CD4-positive, alpha-beta T cell treated with Interleukin-15 for 4 hours (primary cell): ENCODE measurements around the gene BTBD19.
"Not testable (repeated sequence)": the region's sequence is repeated elsewhere in the genome, so short reads cannot be mapped to it uniquely, and the experiment has no call there.

Source experiments
- DNase-seq: peaks from one replicate; pipeline ENCODE4 v3.0.0-alpha.2; 2020; ENCODE audit warnings: low spot score

The BTBD19 gene

DNA sequence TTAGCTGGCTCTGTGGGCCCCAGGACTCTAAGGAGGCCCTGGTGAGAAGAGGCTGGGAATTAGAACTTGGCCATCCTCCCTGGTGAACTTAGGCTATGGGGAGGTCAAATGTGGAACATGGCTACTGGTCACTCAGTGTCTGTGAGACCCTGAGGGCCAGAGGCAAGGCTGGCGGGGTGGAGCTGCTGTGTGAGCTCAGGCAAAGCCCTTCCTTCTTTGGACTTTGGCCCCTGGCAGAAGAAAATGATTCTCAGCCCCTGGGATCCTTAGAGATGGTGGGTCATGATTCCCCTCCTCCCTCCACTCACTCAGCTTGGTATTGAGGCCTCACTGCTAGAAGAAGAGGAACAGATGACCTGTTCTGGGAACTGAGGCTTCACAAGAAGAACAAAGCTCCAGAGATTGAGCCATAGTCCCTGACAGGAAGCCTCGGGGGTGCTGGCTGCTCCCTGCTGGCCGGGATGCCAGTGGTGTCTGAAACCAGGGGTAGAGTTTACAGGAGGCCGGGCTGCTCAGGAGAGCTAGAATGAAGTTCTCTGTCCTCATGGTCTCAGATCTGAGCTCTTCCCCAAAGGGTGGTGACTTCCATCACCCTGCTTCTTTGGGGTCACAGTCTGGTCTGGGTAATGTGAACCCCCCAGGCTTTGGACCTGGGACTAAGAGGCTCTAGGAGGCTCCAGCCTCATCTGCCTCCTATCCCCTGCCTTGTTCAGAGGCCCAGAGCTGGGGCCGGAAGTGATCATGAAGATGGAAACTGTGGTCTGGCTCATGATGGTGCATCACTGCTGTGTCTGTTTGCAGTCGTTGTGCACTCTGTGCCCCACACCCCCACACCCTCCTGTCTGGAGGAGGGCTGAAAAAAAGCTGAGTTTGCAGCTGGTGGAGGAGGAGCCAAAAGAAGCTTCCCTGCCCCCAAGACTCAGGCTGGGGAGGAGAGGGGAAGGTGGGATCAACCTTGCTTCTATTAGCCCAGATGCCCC is 905 bp downstream of the BTBD19 start:
- peak; percentile 93 for DNase-seq

DNA sequence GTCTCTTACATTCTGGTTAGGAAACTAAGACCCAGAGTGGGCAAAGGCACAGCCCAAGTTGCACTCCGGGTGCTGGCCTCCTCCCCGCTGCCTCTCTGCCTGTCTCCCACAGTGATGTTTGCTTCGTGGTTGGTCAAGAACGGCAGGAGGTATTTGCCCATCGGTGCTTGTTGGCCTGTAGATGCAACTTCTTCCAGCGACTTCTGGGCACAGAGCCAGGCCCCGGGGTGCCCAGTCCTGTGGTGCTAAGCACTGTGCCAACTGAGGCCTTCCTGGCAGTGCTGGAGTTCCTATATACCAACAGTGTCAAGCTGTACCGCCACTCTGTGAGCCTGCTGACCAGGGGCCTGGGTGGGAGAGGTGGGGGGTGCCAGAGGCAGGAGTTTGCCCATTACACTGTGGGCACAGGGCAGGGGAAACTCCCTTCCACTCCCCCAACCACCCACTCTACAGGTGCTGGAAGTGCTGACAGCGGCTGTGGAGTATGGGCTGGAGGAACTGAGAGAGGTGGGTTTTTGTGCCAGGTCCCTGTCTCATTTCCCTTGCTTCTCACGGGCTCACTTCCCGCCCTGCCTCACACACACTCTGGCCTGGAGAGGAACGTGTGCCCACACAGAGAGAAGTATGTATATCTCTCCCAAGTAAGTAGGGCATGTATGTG is 1.9 kb downstream of the BTBD19 start:
- DNase-seq, result peak; percentile 34

DNA sequence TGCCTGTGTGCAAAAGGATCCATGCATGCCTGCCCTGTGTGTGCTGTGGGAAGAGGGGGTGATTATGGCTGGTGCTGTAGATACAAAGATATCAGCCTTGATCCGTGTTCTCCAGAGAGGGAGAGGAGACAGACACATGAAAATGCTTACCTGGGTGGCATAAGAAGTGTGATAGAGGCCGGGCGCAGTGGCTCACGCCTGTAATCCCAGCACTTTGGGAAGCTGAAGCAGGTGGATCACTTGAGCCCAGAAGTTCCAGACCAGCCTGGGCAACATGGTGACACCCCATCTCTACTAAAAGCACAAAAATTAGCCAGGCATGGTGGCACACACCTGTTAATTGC is 2.4 kb downstream of the BTBD19 start:
- DNase-seq, result not testable (repeated sequence)

DNA sequence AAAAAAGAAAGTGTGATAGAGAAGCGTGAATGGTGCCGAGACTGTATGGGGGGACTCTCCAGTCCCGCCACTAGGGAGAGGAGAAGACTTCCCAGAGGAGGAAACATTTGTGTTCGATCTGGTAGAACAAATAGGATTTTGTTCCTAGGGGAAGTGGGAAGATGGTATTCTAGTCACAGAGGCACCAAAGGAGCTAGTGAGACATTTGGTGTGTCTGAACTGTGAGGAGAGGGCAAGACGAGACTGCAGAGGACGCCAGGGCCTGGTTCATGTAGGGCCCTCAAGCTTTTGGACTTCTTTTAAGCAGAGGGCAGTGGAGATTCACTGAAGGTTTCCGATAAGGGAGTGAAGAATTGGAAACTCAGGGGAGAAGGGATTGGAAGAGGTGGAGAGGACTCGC is 2.9 kb downstream of the BTBD19 start:
- DNase-seq, result no peak

DNA sequence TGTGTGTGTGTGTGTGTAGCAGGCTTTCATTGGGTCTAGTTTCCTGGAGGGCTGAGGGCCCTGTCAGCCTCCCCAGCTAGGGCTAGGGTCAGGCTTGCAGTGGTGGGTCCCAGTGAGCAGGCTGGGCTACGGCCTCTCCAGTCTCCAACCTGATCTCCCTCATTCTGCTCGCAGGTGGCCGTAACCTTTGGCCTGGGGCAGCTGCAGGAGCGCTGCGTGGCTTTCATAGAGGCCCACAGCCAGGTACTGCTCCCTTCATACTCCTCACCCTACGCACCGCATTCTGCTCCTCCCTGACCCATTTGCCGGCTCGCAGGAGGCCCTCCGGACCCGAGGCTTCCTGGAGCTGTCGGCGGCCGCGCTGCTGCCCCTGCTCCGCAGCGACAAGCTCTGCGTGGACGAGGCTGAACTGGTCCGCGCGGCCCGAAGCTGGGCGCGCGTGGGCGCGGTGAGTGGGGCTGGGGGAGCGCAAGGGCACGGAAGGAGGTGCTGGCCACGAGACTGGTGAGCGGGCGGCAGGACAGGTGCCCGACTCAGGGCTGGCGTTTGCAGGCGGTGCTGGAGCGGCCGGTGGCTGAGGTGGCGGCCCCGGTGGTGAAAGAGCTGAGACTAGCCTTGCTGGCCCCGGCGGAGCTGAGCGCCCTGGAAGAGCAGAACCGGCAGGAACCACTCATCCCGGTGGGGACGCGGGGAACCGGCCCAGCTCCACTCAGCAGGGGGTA is 4.7 kb downstream of the BTBD19 start:
- DNase-seq, result no peak

DNA sequence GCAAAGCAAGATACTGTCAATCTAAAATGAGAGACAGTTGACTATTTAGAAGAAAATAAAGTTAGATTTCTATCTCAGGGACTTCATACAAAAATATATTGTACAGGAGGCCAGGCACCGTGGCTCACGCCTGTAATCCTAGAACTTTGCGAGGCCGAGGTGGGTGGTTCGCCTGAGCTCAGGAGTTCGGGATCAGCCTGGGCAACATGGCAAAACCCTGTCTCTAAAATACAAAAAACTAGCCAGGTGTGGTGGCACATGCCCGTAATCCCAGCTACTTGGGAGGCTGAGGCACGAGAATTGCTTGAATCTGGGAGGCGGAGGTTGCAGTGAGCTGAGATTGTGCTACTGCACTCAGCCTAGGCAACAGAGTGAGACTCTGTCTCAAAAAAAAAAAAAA is 7.6 kb downstream of the BTBD19 start:
- not testable (repeated sequence) for DNase-seq

DNA sequence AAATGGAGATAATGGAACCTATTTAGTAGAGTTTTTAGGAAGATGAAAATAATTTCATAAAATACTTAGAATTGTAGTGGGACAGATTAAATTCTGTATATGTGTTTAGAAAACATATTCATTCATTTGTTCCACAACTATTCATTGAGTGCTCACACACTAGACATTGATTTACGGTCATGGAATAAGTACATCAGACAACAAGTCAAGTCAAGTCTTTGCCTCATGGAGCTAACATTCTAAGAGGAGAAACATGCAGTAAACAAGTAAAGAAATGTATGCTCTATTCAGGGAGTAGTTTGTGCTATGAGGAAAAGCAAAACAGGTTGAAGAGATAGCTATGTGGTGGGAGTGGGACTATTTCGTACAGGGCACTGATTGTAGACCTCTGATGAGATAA is 9.0 kb downstream of the BTBD19 start:
- DNase-seq, result no peak

DNA sequence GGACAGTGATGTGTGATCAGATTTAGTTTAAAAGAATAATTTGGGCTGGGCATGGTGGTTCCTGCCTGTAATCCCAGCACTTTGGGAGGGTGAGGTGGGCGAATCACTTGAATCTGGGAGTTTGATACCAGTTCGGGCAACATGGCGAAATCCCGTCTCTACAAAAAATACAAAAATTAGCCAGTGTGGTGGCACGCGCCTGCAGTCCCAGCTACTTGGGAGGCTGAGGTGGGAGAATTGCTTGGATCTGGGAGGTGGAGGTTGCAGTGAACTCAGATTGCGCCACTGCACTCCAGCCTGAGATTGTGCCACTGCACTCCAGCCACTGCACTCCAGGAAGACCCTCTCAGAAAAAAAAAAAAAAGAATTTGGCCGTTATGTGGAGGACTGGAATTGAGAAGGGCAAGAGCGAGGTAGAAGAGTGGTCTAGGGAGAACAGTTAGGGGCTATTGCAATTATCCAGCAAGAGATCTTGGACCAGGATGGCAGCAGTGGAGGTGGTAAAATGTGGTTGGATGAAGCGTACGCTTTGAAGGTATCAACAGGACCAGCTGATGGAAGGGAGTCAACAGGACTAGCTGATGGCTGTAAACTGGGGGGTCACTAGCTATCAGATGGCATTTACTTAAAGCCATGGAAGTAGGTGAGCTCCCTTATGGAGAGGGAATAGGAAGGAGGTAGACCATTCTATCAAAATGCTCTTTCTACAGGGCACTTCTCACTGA is 9.6 kb downstream of the BTBD19 start:
- DNase-seq, result no peak

DNA sequence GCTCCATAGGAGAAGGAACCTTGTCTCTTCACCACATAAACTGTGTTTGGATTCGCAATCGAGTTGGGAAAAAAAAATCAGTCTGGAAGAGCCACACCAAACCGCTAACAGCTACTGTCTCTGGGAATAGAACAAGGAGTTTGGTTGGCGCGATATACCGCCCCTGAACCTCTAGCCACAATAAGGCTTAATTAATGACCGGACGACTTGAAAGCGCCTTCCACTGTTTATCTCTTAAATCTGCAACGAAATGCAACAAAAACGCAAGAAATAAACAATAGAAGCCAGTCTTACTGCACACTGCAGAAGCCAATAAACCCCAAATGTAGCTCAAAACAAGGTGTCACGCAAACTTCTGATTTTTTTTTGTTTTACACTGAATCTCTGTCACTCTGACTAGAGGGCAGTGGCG is 10.9 kb downstream of the BTBD19 start:
- DNase-seq, result no peak

DNA sequence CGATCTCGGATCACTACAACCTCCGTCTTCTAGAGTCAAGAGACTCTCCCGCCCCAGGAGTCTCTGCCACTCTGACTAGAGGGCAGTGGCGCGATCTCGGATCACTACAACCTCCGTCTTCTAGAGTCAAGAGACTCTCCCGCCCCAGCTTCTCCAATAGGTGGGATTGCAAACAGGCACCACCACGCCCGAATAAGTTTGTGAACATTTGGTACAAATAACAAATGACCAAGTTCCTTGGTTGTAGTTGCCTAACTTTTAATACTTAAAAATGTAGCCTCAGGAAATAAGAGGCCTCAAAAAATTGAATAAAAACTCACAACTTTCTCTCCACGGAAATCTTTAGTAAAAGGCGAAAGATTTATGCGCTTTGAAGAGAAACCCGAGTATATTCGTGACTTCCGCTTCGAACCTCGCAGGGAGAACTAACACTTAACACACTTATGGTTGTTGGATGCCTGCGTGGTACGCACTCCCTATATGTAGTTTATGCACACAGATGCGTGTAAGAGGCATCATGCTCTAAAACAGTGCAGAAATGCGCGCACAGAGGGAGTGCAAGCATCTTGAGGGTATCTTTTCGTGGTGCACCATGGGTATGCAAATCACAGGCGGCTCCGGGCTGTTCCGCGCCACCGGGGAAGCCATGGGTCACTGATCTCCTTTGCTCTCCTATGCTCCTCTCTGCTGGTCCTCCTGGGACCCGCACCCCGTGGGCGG is 11.4 kb downstream of the BTBD19 start:
- peak; percentile 77 for DNase-seq

DNA sequence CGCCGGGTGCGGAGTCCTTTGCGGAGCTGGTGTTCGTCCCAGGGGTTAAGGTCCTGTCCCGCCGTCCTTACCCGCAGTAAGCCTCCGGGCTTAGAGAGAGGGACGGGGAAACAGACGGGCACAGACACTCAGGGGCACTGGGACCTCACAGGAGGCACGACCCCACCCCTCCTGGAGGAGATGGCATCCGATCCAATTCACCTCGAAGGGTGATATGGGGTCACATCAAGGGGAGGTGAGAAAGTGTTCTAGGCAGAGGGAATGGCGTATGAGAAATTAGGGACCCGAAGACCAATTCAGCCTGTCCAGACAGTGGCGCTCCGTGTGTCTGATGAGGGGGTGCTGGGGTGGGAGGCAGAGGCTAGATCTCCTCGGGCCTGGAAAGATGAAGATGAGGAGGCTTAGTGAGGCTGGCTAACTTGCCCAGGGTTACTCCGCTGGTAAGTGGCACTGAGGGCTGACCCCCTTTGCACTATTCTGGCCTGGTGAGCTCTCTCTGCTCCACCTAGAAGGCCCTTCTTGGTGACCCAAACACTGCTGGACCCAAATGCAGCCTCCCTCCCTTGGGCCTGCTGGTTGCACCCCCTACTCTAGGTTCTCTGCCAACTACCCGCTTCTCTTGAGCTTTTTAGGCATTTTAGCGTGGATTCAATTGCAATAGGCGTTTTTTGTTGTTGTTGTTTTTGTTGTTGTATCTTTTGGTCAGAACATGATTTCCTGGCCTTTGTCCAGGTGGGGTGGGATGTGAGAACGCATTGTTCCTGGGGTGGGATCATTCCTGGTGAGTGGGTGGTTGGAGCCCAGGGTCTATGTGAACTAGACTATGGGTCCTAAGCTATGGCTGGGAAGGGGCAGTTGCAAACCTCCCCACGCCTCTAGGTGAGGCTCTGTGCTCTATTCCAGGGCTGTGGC is 12.3 kb downstream of the BTBD19 start:
- DNase-seq, result no peak

DNA sequence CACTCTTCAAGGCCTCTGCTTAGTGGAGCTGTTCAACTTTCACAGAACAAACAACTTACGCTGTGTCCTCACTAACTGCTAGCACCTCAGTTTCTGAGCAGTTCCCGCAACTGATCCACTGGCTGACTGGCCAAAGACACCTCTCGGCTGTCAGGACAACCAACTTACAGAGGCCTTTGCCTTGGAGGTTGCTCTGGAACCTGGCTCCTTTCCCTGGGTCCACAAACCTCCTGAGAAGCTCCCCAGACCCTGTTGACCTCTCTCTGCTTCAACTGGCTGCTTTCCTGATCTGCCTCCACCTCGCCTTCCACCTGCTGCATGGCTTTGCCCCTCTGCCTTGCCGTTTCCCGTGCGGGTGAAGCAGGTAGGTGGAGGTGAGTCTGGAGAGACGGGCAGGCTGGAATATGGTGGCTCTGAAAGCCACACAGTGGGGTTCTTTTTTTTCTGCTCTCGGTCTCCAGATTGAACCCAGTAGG is 13.0 kb downstream of the BTBD19 start:
- no peak for DNase-seq

DNA sequence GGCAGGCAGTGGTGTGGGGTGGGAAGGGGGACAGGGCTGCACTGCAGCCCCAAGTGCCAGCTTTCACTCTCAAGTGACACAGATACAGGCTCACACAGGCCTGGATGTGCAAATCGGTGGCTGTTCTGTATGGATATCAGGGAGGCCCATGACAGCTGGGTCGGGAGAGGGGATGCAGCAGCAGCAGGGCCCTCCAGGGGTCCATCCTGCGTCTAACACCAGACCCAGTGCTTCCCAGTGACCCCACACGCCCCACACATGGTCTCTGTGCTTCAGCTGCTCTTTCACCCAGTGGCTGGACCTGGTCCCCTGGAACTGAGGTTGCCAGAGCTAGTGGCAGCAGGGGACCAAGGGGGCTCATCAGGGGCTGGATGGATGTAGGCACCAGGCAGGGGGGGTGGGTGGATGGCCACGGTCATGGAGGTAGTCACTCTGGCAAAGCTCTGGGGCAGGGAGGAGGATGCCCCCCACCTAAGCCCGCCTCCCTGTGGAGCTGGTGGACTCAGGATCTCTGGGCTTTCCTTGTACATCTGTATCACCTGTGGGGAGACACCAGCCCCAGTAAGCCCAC is 13.9 kb downstream of the BTBD19 start:
- no peak for DNase-seq

DNA sequence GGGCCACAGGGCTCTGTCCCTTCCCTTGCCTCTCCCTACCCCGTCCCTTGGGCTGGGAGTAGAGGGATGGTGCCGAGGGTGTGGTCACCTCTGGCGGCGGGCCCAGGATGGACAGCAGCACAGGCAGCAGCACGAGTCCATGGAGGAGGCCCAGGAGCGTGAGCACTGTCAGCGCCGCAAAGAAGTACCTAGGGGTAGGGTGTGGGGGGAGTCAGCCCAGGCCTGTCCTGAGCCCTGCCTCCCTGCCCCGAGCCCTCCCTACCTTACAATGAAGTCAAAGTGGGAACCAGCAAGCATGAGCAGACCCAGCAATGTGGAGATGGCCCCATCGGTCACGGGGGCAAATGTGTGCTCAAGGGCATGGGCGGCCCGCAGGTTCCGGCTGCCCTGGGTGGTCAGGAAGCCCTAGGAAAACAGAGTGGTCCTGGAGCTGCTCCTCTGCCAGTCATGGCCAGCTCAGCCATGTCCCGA is 14.7 kb downstream of the BTBD19 start:
- no peak for DNase-seq

DNA sequence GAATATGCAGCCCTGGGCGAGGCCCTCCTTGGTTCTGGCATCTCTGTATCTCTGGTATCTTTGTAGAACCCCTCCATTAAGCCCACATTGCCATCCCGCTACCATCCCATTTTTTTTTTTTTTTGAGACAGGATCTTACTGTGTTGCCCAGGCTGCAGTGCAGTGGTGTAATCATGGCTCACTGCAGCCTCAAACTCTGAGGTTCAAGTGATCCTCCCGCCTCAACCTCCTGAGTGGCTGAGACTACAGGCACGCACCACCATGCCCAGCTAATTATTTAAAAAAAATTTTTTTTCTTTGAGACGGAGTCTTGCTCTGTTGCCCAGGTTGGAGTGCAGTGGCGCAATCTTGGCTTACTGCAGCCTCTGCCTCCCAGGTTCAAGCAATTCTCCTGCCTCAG is 16.1 kb downstream of the BTBD19 start:
- DNase-seq, result not testable (repeated sequence)

DNA sequence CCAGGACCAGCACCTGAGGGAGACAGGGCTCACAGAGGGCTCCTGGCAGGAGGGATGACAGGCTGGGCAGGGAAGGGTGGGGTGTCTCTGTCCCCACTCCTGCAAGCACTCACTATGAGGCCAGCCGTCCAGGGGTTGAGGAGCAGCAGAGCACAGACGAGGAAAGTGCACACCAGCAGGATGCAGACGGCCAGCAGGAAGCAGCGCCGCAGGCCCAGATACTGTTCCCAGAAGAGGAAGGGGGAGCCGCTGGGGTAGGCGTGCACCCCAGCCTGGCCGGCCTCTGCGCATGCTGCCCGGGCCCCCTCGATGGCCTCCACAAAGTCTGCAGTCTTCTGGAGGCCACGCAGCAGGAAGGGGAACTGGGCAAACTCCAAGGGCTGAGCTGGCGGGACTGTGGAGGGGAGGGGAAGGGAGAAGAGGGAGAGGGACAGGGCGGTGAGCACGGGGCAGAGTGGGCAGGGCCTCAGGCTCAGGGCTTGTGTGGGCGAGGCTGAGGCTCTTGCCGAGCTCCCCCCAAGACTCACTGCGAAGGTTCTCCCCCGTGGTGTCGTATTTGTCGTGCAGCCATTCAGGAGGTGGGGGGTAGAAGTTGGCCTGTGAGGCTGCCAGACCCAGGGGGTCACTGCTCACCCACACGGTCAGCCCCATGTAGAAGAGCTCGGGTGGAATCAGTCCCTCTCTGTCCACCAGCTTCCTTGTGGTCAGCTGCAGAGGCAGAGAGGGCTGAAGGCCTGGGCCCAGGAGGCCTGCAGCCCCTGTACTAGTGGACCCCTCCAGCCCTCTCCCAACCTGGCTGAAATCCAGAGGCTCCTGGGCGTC is 18.3 kb downstream of the BTBD19 start:
- no peak for DNase-seq

DNA sequence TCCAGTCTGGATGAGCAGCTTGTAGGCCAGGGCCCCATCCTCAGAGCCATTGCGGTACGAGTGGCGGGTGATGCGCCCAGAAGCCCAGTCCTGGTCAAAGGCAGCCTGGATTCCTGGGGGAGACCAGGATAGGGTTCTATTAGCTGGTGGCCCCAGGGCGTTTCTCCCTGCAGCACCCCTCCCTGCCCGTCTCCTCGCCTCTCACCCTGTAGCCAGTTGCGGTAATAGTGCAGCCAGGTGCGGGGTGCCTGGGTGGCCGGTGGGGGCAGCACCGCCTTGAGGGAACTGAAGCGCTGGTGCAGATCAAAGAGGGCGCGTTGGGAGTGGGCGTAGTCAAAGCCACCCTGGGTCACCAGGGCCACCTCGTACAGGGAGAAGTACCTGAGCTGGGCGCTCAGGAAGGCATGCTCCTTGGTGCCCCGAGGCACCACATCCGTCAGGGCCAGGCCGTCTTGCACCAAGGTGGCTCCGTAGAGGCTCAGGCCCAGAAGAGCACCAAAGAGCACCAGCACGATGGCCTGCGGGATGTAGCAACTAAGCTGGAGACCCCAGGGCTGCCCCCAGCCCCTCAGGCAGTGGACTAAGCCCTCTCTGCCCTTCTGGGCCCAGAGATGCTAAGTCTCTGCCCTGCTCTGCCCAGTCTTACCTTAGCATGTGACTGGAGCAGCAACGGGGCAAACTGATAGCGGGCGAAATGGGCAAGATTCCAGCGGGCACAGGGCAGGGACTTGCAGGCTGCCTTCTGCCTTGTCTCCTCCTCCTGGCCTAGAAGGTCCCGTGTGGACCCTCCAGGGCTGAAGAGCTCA is 19.1 kb downstream of the BTBD19 start:
- no peak for DNase-seq
